ENCODE measurements around the gene RHBDD1.

RHBDD1 gene

DNA sequence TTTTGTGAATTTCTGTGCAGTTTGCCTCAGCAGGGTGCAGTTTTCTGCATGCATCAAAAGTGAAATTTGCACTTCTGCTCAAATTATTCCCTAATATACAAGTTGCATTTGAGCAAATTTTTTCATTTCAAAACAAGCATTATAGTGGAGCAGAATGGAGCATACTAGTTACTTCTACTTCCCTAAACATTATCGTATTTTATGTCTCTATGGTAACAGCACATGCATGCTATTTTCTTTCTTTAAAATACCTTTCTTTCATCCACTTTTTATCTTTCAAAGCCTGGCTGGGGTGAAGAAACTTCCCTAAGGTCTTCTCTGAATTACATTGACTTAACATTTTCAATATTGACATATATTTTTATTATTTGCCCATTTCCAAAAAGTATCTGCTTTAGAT lies 11.2 kb downstream of the RHBDD1 start:
- no peak for DNase-seq

DNA sequence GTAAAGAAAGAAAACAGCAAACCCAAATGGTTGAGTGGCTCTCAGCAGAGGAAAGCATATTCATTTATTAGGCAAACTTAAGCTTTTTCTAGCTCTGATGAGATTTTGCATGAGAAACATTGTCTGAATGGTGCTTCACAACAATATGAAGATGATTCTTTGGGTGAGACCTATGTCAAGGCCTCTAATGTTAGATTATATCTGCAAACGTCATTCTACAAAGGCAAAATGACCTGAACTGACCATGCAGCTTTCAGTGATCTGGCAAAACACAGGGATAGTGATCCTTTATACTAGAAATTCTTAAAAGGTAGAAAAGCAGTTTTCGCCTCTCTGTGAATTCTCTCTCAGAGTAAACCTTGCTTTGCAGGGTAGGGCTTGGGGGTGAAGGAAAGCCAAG lies 11.7 kb downstream of the RHBDD1 start:
- DNase-seq, result no peak

DNA sequence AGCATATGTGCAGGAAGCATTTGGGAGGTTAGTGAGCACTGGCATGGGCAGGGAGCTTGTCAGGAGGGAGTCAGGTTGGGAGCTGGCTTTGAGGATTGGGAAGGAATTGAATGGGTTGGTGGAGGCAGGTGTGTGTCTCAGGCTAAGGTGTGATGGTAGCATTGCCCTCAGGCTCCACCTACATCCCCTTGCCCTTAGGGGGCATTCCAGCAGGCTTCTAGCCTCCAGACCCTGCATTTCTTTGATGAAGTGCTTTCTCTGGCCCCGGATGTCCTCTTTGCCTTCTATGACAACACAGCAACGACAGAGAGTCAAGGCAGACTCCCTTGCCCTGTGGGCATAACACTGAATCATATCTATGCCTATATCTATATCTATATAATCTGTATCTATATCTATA lies 13.5 kb downstream of the RHBDD1 start:
- DNase-seq, result no peak

DNA sequence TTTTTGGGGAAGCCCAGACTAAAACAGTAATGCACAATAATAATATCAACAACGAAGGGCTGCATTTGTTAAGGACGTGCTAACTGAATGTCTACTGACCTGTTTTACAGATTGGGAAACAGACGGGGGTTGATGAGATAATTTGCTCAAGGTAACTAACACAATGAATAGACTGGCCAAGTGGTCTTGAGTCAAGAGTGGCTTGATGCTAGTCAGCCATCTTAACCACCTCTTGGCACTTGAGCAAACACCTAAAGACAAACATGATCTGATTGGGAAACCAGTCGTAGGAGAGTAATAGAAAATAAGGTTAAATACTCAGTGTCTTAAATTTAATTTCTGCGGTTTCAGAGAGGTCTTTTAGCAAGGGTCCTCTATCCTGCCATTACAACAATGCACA lies 14.2 kb downstream of the RHBDD1 start:
- DNase-seq, result no peak

DNA sequence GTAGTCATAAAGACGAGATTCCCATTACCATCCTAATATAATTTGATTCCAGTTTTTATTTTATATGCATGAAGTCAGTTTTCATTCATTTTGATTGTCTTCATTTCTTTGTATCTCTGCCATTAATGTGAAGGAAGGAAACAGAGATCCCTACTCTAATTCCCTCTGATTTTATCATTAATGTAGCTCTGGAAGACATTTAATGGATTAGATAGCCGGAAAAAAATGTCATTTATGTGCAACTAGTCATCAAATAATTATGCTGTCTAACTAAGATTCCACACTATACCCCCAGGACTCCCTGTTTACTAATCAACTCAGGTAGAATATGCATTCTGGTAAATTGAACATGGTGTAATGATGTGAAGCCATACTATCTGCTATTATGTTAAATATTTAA lies 19.9 kb downstream of the RHBDD1 start:
- no peak for DNase-seq

DNA sequence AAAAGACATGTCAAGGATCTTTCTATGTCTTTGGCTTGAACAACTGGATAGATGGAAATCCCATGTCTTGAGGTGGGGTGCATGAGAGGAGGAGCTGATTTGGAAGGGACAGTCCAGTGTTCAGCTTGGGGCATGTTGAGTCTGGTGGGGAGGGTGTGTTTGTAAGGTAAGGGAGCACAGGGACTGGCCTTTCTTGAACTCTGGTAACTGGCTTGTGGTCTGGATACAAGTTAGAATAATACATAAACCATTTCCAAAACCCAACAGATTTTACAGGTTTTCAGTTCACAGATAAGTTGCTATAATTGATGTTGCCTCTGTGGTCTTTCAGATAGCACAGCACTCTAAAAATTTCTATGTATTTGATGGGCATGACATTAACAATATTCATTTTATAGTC lies 24.2 kb downstream of the RHBDD1 start:
- no peak for DNase-seq

DNA sequence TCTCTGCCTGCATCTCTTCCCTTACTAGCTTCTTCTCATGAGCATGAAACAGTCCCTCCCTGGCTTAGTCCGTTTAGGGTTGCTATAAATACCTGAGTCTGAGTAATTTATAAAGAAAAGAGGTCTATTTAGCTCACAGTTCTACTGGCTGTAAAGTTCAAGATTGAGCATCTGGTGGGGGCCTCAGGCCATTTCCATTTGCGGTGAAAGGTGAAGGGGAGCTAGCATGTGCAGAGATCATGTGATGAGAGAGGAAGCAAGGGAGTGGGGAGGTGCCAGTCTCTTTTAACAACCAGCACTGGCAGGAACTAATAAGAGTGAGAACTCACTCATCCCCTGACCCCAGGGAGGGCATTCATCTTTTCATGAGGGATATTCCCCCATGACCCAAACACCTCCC lies 26.8 kb downstream of the RHBDD1 start:
- no peak for DNase-seq

DNA sequence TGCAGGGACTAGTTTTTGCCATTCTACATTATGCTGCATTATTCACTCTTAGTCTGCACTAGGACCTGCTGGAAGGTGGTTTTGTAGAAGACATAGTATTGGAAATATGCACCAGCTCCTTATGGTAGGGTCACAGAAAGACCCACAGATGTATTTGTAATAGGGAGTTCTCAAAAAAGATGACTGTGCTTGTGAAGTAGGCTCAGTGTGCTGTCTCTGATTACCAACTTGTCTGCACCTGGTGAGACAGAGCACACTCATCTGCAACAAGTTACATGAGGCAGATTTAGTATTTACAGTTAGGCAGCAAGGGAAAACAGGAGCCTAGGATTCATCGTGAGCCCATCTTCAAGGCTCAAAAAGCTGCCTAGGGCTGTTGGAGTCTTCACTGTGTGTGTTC lies 29.4 kb downstream of the RHBDD1 start:
- no peak for DNase-seq

DNA sequence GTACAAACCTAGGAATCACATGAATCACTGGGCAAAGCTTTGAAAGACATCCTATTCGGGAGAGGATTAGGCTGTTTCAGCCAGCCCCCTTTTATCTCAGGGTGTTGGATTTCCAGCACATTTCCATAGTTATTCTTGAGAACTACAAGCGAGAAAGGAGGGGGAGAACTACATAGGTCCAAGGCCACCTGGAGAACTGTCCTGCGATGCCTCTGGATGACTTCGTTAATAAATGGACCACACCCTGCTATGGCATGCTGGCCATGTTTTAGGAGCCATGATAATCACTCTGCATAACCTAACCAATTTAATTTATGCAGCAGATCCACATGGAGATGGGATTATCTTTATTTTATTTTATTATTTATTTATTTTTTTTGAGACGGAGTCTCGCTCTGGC lies 29.9 kb downstream of the RHBDD1 start:
- no peak for DNase-seq

DNA sequence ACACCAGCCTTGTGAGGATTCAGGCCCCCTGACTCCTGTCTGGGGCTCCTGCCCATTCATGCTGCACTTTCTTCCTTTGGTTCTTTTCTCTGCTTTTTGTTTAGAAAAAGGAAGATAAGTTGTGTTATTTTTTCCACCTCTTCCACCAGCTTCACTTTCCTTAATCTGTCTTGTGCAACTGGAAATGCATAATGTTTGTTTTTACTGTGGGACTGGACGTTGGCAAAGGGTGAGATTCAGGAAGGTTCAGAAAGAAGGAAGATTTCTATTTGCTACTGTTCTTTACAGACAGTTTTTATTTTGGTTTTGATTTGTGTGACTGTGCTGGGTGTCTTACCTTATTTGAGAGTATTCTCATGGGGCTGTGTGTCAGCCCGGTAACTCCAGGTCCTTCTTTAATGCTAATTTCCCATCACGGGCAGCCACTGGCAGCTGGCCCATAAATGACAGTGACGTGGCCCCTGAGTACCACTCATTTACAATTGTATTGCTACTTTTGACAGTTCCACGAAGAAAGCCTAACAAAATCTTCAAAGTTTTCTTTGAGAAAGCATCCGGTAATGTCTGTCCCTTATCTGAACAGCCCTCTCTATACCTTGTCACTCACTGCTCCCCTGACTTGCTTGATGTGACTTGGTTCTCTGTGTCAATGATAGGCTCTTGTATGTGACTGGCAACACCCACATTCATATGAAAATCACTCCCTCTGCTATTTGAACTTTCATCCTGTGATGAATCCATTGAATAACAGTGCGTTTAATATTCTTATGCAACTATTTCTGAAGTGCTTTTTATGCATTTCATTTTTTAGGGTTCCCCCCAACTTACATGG lies 32.7 kb downstream of the RHBDD1 start:
- no peak for DNase-seq

DNA sequence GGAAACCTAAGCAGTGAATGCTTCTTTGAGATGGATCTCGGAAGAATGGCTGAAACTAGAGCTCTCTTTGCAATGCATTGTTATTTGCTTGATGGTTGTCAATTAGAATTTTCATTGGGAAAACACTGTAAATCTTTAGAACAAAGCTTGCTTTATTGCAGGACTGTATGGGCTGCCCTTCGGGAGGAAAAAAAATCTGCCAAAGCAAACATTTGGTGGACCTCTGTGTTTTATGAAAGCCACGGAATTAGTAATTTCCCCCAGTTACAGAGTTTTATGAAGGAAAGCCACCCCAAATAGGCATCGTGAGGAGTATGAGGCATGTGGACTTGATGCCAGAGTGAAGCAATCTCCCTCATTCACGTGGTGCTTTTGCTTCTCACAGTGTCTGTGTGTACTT lies 33.5 kb downstream of the RHBDD1 start:
- DNase-seq, result no peak

DNA sequence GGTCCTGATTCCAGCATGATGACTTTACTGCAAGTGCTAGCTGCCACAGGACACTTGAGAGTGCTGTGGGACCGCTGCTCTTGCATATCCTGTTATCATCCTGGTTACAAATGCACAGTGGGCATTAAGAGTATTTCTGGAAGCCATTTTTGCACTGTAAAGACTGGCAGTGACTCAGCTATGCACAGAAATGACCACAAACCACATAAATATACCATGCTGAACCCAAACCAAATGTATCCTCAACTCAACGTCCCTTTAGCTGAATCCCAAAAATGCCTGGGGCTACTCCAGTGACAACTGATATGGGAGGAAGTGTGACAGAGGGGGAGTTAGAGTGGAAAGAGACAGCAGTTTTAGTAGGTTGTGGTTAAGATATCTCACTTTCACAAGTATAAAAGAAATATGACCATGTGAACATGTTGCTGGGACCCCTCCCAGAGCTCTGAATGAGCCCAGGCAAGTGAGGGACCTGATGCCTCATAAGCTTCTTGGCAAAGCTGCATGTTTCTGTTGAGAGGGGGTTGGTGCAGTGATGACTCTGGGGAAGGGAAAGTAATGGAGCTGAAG lies 37.3 kb downstream of the RHBDD1 start:
- DNase-seq, result peak; percentile 35

DNA sequence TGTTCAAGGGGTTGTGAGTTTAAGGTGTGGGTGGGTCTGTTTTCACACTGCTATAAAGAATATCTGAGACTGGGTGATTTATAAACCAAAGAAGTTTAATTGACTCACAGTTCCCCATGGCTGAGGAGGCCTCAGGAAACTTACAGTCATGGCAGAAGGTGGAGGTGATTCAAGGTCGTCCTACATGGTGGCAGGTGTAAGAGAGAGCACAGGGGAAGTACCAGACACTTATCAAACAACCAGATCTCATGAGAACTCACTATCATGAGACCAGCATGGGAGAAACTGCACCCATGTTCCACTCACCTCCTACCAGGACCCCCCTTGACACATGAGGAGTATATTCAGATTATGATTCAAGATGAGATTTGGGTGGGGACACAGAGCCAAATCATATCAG lies 38.0 kb downstream of the RHBDD1 start:
- DNase-seq, result no peak

DNA sequence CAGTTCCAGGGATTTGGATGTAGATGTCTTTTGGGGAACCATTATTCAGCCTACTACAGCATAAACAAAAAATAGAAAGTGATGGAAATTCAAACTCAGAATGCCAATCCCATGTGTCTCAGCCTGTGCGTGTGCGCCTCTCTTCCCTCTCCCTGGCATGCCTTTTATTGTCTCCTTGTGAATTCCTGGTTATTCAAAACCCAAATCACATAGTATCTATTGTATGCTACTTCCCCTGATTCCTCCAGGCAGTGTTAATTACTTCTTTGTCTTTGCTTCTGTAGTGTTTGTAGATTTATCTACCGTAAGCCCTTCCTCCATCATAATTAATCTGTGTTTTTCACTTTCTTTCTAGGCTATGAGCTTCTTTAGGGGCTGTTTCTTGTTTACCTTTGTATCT lies 38.9 kb downstream of the RHBDD1 start:
- DNase-seq, result no peak

DNA sequence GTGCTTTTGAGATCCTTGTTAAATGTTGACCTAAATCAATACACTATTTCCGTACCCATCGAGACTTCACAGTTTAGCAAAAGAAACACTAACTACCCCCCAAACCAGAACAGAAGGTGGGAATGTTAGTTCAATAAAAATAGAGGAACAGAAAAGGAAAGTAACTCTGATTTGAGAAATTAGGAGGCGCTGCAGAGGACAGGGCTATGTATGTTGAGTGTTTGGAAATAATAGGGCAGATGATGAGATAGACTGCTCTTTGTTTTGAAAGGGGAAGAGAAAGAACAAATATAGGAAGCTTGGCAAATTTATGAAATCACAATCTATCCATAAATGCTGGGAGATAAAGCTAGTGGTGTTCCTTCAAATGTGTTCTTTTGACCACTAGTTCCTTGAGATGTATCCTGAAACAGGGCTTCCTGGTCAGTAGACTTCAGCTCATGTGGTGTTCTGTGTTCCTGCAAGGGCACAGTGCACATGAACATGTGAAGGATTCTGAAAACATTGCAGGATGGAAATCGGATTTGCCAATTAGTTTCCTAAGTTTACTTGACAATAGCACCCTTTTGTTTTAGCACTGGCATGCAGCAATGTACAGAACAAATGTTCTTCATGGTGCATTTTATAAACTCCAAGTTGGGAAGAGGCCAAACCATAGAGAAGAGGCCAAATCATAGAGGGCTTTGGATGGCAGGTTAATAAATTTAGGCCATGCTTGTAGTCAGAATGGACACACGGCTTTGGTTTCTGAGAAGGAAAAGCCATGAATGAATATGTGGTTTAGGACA lies 39.8 kb downstream of the RHBDD1 start:
- no peak for DNase-seq

DNA sequence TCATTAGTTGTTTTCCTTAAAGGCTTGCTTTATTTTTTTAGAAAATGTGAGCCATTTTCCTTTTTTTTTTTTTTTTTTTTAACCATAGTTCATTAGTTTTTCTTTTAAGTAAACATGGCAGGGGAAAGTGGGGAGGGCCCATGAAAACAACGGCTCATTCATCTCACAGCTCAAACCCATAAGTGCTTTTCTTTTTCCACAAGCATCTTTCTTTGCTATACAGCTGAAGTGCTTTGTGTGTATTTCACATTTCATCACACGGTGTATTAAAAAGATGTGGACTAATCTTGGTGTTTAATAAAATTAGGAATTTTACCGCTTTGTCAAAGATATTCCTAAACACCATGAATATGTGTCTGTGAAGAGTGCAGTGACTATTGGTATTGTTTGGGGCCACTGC lies 41.6 kb downstream of the RHBDD1 start:
- no peak for DNase-seq

DNA sequence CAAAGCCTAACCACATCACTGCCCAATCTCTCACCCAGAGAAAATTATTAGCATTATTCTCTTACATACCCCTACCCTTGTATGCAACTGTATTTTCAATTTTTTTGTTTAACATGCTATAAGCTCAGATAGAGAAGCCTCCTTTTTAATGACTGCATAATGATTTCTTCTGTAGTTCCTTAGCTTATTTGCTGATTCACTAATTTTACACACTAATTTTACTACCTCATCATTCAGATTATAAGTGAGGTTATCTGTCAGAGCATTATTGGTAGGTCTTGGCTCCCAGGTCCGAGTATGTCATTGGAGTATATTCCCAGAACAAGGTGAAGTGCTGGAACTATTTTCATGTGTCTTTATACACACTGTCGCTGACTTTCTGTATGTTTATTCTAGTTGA lies 45.4 kb downstream of the RHBDD1 start:
- no peak for DNase-seq

DNA sequence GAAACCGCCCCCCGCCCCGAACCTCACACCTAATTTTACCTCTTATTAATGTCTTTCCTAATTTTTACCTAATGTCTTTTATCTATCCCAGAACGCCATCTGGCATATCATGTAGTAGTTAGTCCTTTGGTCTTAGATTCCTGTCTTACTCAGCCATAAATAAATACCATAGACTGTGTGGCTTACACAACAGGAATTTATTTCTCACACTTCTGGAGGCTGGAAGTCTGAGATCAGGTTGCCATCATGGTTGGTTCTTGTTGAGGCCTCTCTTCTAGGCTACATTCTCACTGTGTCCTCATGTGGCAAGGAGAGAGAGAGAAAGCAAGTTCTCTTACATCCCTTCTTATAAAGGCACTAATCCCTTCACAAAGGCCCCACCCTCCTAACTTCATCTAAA lies 46.8 kb downstream of the RHBDD1 start:
- no peak for DNase-seq

DNA sequence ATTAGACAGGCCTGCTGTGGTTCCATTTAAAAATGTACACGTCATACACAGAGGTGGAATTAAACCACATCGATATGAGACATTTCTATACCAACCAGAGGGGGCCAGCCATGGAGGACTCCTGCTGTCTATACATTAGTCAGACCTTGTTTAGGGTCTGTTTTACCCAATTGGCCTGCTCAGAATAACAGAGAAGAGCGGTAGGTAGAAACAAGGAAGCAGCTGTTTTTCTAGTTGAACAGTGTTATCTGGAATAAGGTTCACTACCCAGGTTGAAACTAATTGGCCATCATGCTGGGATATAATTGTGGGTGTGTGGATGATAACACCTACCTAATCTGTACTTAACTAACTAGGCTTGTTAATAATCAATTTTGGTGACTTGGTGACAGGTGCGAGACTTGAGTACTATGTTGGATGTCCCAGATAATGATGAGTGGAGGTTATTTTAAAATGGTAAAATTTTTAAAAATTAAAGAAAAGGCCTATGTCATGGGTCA lies 47.5 kb downstream of the RHBDD1 start:
- DNase-seq, result no peak

DNA sequence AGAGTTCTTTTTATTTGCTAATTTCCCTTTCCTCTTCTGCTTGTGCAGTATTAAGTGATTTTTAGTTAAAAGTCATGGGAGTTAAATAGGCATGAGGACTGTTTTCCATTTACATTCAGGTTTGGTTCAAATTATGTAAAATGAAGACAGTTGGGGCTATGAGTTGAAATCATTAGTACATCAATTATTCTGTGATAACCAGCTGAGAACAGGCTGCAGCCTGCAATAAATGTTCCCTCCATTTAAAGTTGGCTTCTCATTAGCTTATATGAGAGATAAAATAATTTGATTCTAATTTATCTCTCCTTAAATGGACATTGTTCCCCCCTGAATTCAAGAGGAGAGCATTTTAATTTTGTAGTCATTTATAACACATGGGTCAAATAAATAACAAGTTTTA lies 48.3 kb downstream of the RHBDD1 start:
- no peak for DNase-seq

DNA sequence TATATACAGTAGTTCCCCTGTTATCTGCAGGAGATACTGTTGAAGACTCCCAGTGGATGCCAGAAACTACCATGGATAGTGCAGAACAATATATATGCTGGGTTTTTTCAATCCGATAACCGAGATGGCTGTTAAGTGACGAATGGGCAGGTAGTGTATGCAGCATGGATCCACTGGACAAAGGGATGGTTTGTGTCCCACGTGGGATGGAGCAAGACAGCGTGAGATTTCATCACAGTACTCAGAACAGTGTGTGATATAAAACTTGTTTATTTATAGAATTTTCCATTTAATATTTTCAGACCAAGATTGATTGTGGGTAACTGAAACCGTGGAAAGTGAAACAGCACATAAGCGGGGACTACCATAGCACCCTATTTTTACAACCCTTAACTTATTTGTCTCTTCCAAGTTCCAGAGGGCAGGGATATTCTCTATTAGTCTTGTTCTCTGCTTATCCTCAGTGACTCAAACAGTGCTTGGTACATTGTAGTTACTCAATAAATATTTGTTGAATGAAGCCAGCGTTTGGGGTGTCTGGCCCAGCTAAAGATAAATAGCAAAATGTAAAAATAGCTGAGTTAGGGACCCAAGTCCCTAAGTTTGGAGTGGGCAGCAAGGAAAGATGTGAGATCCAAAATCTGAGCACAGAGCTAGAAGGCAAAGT lies 50.0 kb downstream of the RHBDD1 start:
- no peak for DNase-seq

DNA sequence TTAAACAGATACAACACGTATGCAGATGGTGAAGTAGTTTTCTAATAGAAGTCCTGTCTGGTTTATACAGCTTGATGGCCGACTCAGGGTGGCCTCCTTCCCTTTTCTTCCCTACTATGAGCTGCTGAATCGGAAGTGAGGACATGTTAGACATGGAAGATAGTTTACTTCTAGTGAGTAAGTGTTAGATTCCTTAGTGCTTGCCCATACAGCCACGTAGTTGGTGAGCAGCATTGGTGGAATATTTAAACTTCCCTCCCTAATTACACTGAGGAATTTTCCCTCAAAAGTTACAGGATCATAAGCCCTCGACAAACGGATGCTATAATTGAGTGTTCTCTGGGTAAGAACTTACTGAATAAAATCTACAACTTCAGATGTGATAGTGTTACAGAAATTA lies 52.1 kb downstream of the RHBDD1 start:
- DNase-seq, result no peak

DNA sequence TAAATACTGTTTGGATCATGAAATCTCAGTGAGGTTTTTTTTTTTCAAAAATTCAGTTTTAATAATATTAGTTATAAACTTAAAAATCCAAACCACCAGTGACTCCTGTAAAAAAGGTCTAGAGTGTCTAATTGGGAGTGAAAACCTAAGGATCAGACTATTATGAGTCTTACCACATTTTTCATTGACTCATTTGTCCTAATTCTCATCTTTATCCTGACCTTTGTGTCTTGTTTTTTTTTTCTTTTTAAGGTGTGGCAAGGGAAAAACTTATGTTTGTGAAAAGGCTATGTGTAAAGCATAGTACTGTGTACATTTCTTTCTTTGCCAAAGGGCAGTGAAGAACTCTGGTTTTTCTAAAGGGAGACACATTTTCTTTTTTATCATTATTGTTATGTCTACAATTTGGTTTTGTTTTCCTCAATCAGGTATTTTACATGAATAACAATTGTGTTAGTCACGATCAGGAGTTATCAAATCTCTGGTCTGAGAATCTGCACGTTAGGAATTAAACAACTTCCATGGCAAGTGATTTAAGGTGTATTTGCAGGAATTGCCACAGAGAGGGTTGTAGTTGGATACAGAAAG lies 52.6 kb downstream of the RHBDD1 start:
- no peak for DNase-seq
